ENCODE data around the gene NPHP4.
A peak's percentile ranks its signal among the peaks of the same experiment; 100 is the strongest.

NPHP4 gene

DNA sequence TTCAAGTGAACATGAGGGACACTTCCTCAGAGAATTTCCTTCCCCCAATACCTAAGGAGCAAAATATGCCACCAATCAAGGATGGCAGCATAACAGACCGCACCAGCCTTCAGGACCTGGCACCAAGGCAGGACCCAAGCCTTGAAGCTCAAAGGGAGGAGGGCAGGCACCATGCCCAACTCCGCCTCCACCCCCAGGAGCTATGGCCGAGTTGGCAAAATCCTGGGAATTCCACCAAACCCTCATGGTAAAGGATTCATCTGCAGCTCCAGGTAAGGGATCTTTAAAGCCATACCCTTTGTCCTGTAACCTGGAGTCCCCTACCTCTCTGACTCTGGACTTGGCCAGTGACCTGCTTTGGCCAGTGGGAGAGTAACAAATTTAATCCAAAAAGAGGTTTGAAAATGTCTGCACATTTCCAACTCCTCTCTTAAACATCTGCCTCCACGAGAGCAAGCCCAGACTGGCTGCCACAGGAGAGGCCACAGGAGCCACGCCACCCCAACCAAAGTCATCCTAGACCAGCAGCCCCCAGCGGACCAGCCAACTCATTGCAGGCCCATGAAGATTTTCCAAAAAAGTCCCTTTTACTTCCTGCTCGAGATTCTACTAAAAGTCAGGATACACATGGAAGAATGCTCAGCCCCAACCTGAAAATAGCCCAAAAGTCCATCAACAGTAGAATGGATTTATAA, 41.9 kb downstream of the NPHP4 start:
- no peak for DNase-seq (ENCODE audit: low read depth in 2 of 2)

DNA sequence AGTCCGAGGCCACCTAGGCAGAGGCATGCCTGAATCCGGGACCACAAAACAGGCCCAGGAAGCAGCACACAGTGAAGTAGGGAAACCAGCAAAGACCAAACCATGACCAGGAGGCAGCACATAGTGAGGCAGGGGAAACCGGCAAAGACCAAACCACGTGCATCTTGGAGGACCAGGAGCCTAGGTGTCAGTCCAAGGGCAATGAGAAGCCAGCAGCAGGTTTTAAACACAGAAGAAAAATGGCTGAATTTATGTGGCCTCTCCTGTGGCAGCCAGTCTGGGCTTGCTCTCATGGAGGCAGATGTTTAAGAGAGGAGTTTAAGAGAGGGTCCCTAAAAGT, 42.5 kb downstream of the NPHP4 start:
- no peak for DNase-seq (ENCODE audit: low read depth in 2 of 2)

DNA sequence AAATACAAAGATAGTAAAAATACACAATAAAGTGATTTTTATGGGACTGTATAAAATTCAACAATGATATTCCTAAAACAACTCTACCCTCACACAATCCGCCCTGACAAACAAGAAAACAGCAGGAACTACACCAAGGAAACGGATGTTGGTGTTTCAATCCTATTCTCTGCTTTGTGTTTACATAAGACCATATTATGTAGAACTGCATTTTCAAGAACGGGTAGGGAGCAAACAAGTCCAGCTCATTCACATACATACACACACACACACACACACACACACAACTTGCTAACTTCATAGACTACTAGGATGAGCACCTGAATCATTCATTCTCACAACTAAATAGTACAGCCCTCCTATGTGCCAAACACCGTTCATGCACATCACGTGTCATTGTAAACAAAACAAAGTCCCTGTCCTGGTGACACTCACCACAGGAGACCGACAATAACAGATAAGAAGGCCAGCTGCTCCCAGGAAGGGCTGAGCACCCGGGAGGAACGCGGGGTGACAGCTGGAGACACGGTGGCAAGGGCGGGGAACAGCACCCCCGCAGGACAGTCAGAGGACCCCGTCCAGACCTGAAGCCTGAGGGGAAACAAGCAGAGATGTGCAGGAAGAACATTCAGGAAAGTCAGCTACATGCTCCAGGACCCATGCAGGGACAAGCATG, 43.0 kb downstream of the NPHP4 start:
- no peak for DNase-seq (ENCODE audit: low read depth in 2 of 2)

DNA sequence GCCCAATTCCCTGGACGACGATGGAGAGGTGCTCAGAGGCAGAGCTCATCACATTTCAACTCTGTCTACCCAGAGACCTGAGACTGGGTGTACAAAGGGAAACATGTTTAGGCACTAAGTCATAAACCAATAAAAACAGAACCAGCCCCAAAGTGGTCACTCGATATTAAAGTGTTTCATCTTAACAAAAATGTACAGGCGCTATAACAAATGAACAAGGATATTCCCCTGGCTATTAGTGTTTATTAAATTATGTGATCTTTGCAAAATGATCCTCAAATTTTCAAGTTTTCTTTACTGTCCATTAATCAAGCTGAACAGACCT, 43.6 kb downstream of the NPHP4 start:
- no peak for DNase-seq (ENCODE audit: low read depth in 2 of 2)

DNA sequence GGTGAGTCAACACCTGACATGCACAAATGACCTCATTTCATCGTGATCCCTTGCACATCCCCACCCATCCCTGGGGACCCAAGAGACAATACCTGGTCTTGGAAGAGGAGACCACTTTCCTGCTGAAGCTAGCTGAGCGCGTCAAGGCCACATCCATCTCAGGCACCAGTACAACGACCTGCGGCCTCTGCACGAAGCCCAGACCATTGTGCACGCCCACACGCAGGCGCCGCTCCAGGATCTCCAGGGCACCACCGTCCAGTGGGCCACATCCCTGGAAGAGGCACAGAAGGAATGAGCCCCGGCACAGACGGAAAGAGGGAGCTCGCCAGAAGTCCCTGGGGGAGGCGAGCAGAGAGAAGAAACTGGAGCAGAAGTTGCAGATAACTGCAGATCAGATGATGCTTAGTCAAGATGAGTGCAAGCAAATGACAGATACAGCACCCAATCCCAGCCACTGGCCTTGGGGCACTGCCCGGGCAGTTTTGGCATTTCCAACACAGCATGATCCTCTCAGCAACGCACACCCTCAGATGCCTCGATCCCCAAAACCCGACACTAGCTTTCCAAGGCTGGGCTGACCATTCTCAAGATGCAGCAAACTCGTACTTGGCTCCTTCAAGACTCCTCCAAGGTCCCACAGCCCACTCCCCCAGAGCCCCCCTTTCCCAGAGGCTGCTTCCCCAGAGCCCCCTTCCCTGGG, 44.1 kb downstream of the NPHP4 start:
- DNase-seq (ENCODE audit: low read depth in 2 of 2) = no peak

DNA sequence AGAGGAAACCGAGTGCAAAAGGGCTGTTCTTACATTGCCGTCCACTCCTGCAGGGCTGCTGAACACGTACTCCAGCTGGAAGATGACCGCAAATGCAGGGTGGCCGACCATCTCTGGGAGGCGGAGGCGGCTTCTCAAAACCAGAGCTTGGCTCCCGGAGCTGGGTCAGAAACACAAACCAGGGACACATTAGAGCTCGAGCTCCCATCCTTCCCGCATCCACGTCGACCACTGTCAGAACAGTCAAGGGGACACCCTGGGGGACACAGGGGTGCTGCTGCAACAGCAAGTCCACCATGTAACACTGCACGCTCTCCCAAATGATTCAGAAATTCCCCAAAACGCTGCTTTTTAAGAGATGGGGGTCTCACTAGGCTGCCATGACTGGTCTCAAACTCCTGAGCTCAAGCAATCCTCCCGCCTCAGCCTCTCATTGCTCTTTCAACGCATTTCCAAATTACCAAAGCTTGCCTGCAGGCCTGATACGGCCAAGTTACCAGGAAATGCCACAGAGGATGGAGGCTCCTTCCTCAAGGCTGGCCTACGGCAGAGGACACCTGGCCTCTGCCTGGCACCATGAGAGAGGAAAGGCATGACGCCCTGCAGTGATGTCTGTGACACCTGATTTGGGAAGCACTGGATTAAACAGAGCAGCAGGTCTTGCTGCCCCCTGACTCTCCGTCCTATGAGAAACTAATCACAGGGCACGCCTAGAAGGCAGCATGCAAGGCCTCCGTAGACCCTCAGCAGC, 45.0 kb downstream of the NPHP4 start:
- no peak for DNase-seq (ENCODE audit: low read depth in 2 of 2)

DNA sequence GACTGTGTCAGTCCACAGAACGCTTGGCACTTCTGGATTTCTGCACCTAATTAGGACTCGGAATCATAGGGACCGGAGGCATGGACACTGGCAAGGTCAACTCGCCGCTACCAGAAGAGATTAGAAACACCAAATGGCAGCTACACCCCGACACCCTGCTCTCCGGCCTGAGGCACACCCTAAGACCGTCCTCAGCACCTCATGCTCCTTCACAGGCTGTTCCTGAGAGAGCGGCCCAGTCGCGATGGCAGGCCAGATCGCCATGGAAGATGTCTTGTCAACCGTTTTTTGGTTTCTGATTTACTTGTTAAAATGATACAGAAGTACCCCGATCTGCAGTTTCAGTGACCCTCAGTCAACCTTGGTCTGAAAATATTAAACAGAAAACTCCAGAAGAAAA, 46.8 kb downstream of the NPHP4 start:
- no peak for DNase-seq (ENCODE audit: low read depth in 2 of 2)

DNA sequence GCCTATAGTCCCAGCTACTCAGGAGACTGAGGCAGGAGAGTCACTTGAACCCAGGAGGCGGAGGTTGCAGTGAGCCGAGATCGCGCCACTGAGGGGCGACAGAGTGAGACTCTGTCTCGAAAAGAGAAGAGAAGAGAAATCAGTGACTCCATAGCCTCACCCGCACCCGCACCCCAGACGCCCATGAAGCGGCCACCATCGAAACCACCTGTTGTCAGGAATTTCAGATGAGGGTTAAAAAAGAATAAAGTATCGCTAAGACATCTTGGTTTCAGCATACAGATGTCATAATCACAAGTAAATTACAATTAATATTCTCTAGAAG, 47.4 kb downstream of the NPHP4 start:
- DNase-seq (ENCODE audit: low read depth in 2 of 2) = no peak

DNA sequence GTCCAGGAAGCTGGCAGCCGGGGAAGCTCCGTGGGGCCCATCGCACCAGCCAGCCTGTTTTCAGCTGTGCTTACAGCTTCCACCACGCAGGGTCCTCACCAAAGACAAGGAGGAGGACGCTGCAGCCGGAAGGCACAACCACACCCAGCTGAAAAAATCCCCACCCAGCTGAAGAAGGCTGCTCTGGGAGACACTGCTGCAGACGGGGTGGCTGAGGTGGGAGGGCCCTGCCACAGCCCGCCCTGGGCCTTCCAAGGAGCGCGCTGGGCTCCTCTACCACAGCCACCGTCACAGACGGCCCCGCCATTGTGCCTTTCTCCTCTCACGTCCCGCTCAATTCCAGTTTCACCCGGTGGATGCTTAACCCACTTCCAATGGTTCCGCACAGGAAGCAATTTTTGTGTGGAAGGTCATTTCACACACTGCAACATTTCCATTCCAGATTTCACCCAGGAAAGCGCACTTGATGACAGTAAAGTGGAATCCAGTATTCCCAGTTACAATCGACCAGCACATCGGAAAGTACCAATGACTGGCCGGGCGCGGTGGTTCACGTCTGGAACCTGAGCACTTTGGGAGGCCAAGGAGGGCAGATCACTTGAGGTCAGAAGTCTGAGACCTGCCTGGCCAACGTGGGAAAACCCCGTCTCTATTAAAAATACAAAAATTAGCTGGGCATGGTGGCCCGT, 47.9 kb downstream of the NPHP4 start:
- DNase-seq (ENCODE audit: low read depth in 2 of 2) = no peak

DNA sequence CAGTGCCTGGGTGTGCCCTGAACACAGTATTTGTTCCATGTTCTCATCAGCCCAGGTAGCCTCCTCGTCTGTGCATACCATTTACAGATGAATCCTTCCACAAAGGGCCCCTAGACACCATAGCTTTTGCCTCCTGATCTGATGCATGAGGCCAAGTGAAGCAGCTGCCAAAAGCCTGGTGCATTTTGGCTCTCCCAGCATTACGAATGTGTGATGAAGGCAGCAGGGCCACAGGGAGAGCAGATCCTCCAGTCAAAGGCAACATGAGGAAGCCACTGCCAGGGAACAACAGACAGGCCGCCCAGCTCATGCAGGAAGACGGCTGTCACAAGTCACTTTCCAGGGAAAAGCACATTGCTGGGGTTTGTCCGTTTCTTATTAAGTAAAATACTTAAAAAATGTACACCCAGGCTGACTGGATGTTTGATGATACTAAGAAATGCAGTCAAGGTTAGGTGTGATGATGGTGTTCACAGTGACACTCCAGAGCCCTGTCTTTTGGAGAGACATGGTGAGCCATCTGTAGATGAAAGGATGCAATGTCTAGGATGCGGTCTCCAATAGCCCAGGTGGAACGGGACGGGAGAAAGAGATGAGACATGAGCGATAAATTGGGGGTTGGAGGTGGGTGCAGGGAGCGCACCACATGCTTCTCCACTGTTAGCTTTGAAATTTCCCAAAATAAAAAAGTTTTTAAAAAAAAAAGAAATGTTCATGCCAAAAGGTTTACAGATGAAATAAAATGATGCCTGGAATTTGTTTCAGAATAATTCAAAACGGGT, 48.7 kb downstream of the NPHP4 start:
- no peak for DNase-seq (ENCODE audit: low read depth in 2 of 2)

DNA sequence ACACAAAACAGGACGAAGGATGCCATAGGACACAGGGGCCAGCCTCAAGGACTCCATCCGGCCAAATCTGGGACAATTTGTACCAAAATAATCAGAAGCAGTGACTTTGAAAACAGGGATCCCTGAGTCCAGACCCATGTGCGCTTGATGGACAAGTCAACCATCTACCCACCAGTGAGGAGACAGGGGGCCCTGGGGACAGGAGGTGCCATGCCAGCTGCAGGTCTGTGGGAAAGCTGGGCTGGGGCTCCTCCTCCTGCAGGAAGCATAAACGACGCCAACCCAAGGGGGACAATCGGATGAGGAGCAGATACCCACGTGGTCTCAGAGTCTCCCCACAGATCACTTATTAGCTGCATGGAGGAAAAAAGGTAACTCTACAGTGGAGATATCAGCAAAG, 50.6 kb downstream of the NPHP4 start:
- no peak for DNase-seq (ENCODE audit: low read depth in 2 of 2)

DNA sequence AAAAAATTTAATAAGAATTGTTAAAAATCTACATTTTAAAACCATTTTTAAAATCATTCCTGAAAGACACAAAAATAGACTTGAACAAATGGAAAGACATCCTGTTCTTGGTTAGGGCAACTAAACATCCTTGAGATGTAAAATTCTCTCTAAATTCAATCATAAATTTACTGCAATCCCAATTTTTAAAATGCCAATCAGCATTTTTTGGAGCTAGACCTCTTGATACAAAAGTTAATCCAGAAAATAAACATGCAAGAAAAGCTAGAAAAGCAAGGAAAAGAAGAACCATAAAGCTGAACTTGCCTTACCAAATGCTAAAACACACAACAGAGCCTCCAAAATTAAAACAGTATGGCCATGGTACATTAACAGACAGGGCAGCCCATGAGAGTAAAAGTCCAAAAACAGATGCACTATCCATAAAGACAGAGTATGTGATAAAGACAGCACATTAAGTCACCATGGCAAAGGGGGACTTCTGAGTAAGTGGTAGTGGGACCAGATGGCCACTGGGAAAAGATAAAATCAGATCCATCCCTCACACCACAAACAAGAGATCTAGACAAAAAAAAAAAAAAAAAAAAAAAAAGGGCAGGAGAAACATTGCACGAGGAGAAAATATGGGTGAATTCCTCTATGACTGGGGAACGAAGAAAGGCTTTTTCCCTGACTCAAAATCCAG, 51.4 kb downstream of the NPHP4 start:
- no peak for DNase-seq (ENCODE audit: low read depth in 2 of 2)

DNA sequence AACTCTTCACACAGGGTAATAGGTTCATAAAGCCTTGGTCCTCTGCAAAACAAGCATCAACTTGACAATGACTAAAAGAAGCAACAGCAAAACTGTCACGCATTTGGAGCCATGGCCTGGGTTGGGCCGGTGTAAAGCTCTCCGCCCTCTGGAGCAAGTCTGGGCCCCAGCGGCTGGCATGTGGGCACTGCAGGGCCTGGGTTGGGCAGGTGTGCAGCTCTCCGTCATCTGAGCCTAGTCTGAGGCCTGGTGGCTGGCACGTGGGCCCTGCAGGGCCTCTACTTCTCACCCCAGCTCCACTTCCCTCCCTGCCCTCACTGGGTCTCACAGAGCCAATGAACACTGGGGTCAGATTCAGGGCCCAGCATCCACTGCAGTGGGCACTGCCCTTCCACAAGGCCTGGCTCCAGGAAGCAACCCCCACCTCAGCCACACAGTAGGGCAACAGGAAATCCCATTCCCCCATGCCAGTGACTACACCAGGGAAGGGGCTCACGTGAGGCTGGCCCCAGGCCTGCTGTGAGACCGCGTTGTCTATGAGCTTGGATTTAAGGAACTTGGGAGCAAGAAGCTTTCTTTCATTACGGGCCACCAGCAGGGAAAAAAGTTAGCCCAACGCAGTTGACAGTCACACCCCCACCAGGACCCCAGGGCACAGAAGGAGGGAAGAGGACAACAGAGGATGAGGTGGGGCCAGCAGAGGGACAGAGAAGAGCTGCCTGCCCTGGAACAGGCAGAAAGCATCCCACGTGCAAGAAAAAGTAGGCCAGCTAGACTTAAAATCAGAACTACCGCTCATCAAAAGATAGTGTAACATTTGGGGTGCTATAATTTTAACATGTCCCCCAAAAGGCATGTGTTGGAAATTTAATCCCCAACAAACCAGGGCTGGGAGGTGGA, 52.7 kb downstream of the NPHP4 start:
- no peak for DNase-seq (ENCODE audit: low read depth in 2 of 2)

DNA sequence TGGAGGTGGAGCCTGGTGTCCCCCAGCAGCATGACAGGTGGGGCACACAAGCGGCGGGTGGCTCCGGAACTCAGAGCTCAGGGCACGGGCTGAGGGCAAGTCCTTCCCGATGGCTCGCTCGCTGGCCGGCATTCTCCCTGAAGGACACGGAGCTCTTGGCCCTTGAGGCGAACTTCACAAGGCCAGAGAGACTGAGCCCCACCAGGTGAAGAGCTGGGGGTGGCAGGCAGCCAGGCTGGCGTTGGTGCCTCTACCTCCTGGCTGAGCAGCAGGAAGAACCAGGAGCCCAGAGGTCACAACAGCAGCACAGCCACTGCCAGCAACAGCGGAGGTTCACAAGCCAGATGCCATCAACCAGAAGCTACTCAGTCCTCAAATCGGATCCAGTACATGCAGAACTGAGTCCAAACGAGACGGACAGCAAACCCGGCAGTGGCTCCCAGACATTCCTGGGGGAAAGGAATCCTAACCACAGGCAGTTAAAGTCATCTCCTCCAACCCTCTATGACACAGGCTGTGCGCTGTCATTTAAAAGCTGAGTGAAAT, 54.1 kb downstream of the NPHP4 start:
- peak; percentile 52 to 58 for DNase-seq (ENCODE audit: low read depth in 2 of 2)

DNA sequence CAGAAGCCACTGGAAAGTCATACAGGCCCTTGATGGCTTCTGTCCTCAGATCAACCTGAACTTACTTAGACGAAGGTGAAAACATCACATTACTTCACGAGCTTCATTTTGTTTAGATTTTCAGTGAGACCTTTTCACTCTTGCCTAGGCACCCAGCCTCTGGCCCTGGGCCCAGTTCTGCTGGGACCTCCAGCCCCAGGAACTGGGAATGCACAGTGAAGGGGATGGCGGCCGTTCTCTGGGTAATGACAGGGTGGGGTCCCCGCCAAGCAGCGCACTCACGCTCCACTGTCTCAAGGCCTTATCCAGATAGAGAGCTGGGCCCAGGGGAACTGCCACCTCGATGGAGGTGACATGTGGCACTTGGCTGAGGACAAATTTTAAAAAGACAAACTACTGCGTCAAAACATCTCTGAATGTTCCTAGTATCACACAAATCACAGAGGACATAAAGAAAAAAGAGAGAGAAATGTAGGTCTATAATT, 54.8 kb downstream of the NPHP4 start:
- DNase-seq (ENCODE audit: low read depth in 2 of 2) = no peak

DNA sequence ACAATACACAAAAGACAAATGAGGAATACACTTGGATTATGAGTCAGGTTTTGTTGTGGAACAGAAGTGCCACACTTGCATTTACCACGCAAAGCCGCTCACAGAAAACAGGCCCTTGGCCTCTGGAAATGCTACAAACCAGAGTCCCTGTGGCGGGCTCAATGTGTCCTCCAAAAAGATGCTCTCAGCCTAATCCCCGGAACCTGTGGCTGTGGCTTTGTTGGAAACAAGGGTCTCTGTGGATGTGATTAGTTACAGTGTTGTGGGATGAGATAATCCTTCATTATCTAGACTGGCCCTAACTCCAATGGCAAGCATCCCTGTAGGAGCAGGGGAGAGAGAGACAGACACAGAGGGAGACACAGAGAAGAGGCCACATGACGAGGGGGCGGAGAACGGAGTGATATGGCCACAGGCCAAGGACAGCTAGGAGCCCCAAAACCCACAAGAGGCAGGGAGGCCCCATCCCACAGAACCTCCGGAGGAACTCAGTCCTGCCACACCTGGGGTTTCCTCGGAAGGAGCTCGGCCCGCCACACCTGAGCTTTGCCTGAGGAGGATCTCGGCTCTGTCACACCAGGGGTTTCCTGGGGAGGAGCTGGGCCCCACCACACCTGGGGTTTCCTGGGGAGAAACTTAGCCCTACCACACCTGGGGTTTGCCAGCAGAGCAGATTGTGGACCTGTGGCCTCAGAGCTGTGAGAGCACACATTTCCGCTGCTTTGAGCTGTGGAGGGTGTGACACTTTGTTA, 55.4 kb downstream of the NPHP4 start:
- DNase-seq (ENCODE audit: low read depth in 2 of 2) = no peak

DNA sequence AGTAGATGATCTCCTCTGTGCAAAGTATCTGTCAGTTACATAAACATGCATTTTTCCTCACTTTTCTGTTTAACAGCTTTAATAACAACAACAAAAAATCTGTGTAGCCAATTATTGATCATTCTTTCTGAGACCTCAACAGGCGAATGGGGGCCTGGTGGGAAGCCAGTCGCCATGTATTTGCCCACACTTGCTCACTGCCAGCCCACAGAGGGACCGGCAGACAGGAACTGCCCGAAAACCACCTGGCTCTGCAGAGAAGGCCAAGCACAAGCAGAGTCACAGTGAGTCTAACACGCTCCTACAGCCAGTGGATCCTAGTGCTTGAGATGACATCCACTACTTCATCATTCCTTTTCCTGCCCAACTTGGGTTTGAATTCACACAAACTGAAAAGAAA, 56.1 kb downstream of the NPHP4 start:
- no peak for DNase-seq (ENCODE audit: low read depth in 2 of 2)

DNA sequence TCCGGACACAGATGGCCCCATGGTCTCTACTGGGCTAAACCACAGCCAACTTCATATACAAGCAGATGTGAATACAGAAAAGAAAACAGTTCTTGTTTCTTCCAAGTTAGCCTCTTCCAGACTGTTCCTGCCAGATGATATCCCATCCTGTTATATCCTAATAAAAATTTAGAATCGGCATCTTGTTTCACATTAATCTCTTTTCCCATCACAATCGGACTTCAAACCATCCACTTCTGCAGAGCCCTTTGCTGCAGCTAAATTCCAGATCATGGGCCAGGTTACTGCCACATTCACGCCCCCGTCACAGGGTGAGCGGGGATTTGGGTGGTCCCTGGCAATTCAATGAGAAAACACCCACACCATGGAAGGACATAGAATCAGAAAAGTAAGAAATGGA, 57.2 kb downstream of the NPHP4 start:
- DNase-seq (ENCODE audit: low read depth in 2 of 2) = no peak

Measured in fibroblast of skin of left quadriceps (primary cell).